NCI-H526 (cell line): ENCODE measurements around the gene CALD1.
A peak's percentile ranks its signal among the peaks of the same experiment; 100 is the strongest.

Source experiments
- DNase-seq, 2 experiments: peaks; one replicate each; lab custom pipeline; 2025; lab: John Stamatoyannopoulos, UW

The CALD1 gene

GRCh38 chr7:134827889-134828288, 48.5 kb downstream of the CALD1 start:
- no peak for DNase-seq

DNA sequence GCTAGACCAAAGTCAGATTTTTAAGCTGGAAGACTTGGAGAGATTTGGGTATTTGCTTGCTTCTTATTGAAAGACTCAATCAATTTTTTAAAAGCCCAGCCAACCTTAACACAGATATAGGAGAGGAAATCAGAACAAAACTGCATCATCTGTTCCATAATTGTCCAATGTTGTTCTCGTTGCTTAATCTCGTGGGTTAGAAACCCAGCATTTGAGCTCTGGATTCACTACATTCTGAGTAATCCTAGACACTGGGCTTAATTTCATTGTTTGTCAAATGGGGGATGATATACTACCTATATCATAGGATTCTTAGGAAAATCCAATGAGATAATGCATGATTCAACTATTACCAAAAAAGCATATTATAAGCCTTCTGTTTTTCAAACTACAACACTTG, 48.9 kb downstream of the CALD1 start:
- no peak for DNase-seq

DNA sequence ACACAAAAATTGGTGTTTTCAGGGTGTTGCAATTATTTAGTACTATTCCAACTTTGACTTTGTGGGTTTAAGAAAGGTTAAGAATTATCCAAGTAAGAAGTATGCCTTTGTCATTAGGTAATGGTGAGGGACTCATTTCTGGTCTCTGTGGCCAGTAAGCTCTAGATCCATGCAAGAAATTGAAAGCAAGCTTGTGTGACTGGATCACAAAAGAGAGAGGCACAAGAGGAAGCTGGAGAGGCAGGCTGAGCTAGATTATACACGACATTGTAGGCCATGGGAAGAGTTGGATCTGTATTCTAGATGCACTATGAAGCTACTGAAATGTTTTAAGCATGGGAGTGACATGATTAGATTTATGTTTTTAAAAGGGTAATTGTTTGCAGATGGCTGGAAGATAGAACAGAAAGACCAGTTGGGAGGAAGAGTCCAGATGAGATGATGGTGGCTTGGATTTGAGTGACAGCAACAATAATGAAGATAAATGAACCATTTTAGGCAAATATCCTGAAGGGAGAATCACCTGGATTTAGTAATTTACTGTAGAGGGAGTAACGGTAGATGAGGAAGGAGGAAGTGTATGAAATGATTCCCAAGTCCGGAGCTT, 50.0 kb downstream of the CALD1 start:
- no peak for DNase-seq

DNA sequence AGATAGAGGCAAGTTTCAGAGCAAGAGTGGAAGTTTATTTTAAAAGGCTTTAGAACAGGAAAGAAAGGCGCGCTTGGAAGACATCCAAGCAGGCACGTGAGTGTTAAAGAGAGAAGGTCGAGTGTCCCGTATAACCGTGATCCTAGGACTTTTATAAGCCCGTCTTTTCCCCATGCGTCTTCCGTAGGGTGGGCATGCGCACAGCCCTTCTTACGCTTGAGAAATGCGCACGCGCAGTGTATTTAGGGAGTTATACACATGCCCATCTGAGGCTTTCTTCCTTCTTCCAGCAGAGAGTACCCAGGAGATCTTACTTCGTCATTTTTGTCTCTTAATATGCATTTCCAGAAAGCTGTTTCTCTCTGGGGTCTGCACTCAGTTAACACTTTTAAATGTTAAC, 52.4 kb downstream of the CALD1 start:
- DNase-seq = no peak

DNA sequence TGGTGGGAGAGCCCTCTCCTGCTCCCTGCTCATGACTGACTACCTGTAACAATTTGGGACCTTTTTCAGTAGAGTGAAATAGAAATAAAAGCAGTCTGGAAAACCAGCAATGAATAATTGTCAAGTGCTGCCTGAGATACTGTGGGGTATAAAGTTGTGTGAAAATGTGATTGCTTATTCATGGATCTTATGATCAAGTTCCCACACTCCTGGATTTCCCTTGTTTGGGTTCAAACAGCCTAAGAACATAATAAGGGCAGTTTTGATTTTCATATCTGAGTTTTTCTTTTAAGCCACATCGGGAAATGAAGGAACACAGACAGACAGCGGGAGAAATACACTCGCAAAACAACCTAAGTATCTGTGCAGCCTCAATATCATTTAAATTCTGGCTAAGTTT, 52.9 kb downstream of the CALD1 start:
- DNase-seq = no peak

- no peak for DNase-seq
These were observed 55.4 kb downstream of the CALD1 start for GRCh38 chr7:134834689-134835462.

- no peak for DNase-seq
These were observed 56.0 kb downstream of the CALD1 start for GRCh38 chr7:134835463-134835823.

- DNase-seq = no peak
These were observed 57.0 kb downstream of the CALD1 start for GRCh38 chr7:134836447-134836846.

- no peak for DNase-seq
These were observed 59.9 kb downstream of the CALD1 start for GRCh38 chr7:134839298-134839697.

DNA sequence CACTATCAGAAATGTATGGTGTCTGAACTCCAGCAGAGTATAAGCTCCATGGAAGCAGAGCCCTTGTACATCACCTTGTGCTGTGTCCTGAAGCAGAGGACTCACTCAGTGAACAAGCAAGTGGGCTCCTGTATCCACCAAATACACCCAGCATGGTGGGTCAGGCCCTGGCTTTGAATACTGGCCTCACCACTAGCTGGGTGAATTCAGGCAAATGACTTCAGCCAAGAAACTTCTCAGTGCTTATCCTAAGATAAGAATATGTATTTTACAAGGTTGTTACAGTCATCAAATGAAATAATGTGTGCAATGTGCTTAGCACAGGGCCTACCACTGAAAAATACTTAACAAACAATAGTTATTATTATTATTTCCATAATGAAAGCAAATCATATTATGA, 62.6 kb downstream of the CALD1 start:
- DNase-seq = no peak

- DNase-seq = no peak
These were observed 63.5 kb downstream of the CALD1 start for GRCh38 chr7:134842886-134843430.

GRCh38 chr7:134844200-134844599, 64.8 kb downstream of the CALD1 start:
- no peak for DNase-seq

DNA sequence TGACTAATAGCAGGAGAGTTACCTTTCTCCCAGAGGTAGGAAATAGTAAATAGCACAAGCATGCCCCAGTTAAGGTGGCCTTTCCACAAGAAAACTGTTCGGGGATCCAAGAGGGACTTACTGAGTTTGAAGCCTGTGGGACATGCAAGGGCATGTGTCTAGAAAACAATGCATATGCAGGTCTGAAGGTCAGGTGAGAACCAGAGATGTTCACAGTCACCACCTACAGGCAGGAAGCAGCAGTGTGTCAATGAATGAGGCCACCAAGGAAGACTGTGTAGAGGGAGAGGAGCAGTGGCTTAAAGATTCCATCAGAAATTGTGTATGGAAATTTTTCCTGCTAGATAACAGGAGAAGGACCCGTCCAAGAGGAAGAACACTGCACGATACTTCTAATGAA, 66.0 kb downstream of the CALD1 start:
- peak; percentile 5 to 64 for DNase-seq

- no peak for DNase-seq
These were observed 68.6 kb downstream of the CALD1 start for GRCh38 chr7:134847851-134848588.

GRCh38 chr7:134850066-134850465, 70.6 kb downstream of the CALD1 start:
- DNase-seq = no peak

GRCh38 chr7:134851141-134851540, 71.7 kb downstream of the CALD1 start:
- peak in 1 of 2 experiments; percentile 8 for DNase-seq

DNA sequence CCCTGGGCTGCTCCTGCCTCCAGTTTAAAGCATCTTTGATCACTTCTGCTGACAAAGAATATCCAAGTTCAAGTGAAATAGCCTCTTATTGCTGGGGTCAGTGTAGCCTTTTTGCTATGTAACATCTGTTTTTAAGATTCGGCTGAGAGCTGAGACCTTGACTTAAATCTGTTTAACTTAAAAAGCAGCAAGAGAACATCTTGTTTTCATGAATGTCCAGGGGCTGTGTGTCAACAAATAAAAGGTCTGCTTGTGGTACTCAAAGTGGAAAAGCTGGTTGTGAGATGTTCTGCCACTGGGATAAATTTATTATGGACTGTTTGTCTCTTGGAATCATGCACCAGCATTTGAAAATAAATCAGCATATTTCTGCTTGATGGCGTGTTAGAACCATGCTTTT, 73.2 kb downstream of the CALD1 start:
- no peak for DNase-seq

DNA sequence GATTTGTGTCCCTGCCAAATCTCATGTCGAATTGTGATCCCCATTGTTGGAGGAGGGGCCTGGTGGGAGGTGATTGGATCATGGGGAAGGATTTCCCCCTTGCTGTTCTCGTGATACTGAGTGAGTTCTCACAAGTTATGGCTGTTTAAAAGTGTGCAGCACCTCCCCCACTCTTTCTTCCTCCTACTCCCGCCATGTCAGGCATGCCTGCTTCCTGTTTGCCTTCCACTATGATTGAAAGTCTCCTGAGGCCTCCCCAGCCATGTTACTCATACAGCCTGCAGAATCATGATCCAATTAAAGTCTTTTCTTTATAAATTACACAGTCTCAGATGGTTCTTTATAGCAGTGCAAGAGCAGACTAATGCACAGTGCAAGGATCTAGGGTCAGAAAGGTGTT, 75.4 kb downstream of the CALD1 start:
- no peak for DNase-seq

DNA sequence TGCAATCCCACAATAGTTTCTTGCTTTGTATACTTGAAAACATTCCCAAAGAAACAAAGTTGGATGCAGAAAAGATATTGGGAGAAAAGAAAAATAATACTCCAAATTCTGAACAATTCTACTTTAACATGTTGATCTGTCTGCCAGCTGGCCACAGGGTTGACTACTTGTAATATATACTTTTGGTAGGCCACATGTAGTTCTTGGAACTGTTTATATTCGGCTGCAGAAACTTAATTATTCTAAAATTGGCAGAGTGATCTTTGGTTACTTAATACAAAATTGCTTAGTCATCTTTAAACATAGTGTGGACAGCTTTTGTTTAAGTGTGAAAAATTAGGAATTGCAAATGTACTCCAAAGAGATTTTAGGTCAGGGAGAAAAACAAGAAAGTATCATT, 76.0 kb downstream of the CALD1 start:
- DNase-seq = no peak

GRCh38 chr7:134856091-134856490, 76.7 kb downstream of the CALD1 start:
- DNase-seq = no peak

DNA sequence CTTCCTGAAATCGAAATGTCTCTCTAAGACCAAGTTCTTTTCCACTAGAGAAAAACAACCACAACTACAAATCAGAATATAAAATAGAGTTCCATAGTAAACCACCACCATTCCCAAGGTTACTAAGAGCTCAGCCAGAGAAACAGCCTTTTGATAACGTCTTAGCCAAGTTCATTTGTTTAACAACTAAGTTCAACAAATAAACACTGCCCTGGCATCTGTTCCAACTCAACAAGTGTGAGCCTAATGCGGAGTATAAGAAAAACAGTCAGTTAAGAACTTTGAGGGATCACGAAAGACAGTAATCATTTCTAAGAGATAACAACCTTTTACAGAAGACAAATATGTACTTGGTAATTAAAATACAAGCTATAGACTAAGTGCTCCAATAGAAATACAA, 77.3 kb downstream of the CALD1 start:
- peak in 1 of 2 experiments; percentile 30 for DNase-seq

GRCh38 chr7:134857958-134858357, 78.5 kb downstream of the CALD1 start:
- DNase-seq = peak in 1 of 2 experiments; percentile 37

DNA sequence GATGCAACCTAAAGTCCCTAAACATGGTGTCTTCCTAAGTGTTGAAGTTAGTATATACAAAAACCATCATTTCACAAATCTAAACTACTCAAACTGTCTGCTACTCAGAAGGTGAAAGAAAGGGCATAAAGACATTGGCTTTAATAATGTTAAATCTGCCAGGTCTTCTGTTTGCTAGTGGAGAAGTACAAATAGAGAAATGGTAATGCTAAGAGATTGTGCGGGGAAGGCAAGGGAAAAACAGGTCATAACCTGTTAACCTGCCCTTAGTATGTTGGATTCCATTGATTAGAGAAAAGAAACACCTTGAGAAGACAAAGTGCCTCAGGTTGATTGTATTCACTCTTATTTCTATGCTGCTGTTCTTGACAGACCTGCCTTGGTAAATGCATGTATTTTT, 80.3 kb downstream of the CALD1 start:
- no peak for DNase-seq
